ENCODE results near the gene GADL1. TPM values are rescaled to one million over a fixed set of nuclear protein-coding genes. Genes with fewer than 3 reads are reported as not detected.
A peak's percentile ranks its signal among the peaks of the same experiment; 100 is the strongest.

The GADL1 gene
- total RNA-seq, 2 donors from 2014 or later, result not detected

- Histone ChIP-seq H3K27me3 (no peaks in the 10 kb centered on the region), H3K27ac (no peak overlapping the region), H3K36me3 (replicated peaks in 1 of 2; ENCODE audit: insufficient read depth in 1 of 2, low read depth in 2 of 2) (no peaks in the 10 kb centered on the region), H3K9me3 (no peaks in the 10 kb centered on the region), H3K4me3 (no peak overlapping the region), H3K4me1 (no peaks in the 10 kb centered on the region)
- 10 to 13% methylated on average over 6 of the region's 6 CpGs for WGBS, 2 donors
- TF ChIP-seq POLR2A (IDR thresholded peaks at IDR 0.05) (no peak), CTCF (IDR thresholded peaks at IDR 0.05) (peak in 6 of 7 experiments; percentile 16 to 57 (median 46))
- DNase-seq (peak in 1 of 4 donors; percentile 13), ATAC-seq (peak; percentile 52)
- intact Hi-C loops (cut with DNase I), result no loop called here
Observed at GRCh38 chr3:30934208-30934550, 39.7 kb upstream of the GADL1 start.

- no peaks in the 10 kb centered on the region for H3K36me3 ChIP-seq (replicated peaks in 1 of 2; ENCODE audit: insufficient read depth in 1 of 2, low read depth in 2 of 2)
- no peaks in the 10 kb centered on the region for H3K4me1 ChIP-seq
- H3K4me3 ChIP-seq, result no peak overlapping the region
- 9 to 12% methylated on average over 5 of the region's 5 CpGs for WGBS, 2 donors
- ATAC-seq, result no peak
- no peak for DNase-seq
- H3K9me3 ChIP-seq, result no peaks in the 10 kb centered on the region
- no peaks in the 10 kb centered on the region for H3K27me3 ChIP-seq
- no peak overlapping the region for H3K27ac ChIP-seq
- TF ChIP-seq CTCF (IDR thresholded peaks at IDR 0.05), result no peak
- TF ChIP-seq POLR2A (IDR thresholded peaks at IDR 0.05), result no peak
- intact Hi-C loops (cut with DNase I), result no loop called here
Observed at GRCh38 chr3:30933478-30934207, 39.2 kb upstream of the GADL1 start.

GRCh38 chr3:30932513-30933098 is 38.1 kb upstream of the GADL1 start:
- intact Hi-C loops (cut with DNase I), result no loop called here

GRCh38 chr3:30924763-30925162 is 30.3 kb upstream of the GADL1 start:
- H3K4me1 ChIP-seq, result no peaks in the 10 kb centered on the region
- H3K27me3 ChIP-seq, result no peaks in the 10 kb centered on the region
- no peak overlapping the region for H3K4me3 ChIP-seq
- no peaks in the 10 kb centered on the region for H3K9me3 ChIP-seq
- WGBS, 2 donors, result 81 to 82% methylated on average over 7 of the region's 7 CpGs
- intact Hi-C loops (cut with DNase I), result no loop called here
- DNase-seq, result no peak
- ATAC-seq, result no peak
- no peak overlapping the region for H3K27ac ChIP-seq
- TF ChIP-seq POLR2A (IDR thresholded peaks at IDR 0.05) (no peak), CTCF (IDR thresholded peaks at IDR 0.05) (no peak)
- no peaks in the 10 kb centered on the region for H3K36me3 ChIP-seq (replicated peaks in 1 of 2; ENCODE audit: insufficient read depth in 1 of 2, low read depth in 2 of 2)

More at GRCh38 chr3:30932513-30933098, 38.1 kb upstream of the GADL1 start:
- WGBS, 2 donors, result 54 to 57% methylated on average over 2 of the region's 2 CpGs
- TF ChIP-seq CTCF (IDR thresholded peaks at IDR 0.05), result no peak
- TF ChIP-seq POLR2A (IDR thresholded peaks at IDR 0.05), result no peak
- H3K4me3 ChIP-seq, result no peak overlapping the region
- no peaks in the 10 kb centered on the region for H3K4me1 ChIP-seq
- H3K9me3 ChIP-seq, result no peaks in the 10 kb centered on the region
- ATAC-seq (no peak), DNase-seq (no peak)
- no peaks in the 10 kb centered on the region for H3K27me3 ChIP-seq
- no peaks in the 10 kb centered on the region for H3K36me3 ChIP-seq (replicated peaks in 1 of 2; ENCODE audit: insufficient read depth in 1 of 2, low read depth in 2 of 2)
- no peak overlapping the region for H3K27ac ChIP-seq

- H3K36me3 ChIP-seq (replicated peaks in 1 of 2; ENCODE audit: insufficient read depth in 1 of 2, low read depth in 2 of 2), result no peaks in the 10 kb centered on the region
- intact Hi-C loops (cut with DNase I), result no loop called here
- WGBS, 2 donors, result 82% methylated on average over 6 of the region's 6 CpGs
Observed at GRCh38 chr3:30919564-30919963, 25.1 kb upstream of the GADL1 start.

More at GRCh38 chr3:30919564-30919963, 25.1 kb upstream of the GADL1 start:
- DNase-seq (no peak), ATAC-seq (no peak)
- Histone ChIP-seq H3K27me3 (no peaks in the 10 kb centered on the region), H3K4me3 (no peak overlapping the region), H3K27ac (no peak overlapping the region), H3K4me1 (no peaks in the 10 kb centered on the region), H3K9me3 (no peaks in the 10 kb centered on the region)
- TF ChIP-seq POLR2A (IDR thresholded peaks at IDR 0.05), result no peak
- TF ChIP-seq CTCF (IDR thresholded peaks at IDR 0.05), result no peak
